ENCODE results near the gene PLXNA2. TPM values are rescaled to one million over a fixed set of nuclear protein-coding genes. Genes with fewer than 3 reads are reported as not detected.

PLXNA2 gene
- total and polyA plus RNA-seq, 2 of the 13 experiments (the other 11 are each of a cell fraction or from before 2014, with no cell fraction given), result 1.1 to 2.1 TPM

GRCh38 chr1:208163539-208163938, 80.6 kb downstream of the PLXNA2 start (continued):
- TF ChIP-seq, protein P1, sequence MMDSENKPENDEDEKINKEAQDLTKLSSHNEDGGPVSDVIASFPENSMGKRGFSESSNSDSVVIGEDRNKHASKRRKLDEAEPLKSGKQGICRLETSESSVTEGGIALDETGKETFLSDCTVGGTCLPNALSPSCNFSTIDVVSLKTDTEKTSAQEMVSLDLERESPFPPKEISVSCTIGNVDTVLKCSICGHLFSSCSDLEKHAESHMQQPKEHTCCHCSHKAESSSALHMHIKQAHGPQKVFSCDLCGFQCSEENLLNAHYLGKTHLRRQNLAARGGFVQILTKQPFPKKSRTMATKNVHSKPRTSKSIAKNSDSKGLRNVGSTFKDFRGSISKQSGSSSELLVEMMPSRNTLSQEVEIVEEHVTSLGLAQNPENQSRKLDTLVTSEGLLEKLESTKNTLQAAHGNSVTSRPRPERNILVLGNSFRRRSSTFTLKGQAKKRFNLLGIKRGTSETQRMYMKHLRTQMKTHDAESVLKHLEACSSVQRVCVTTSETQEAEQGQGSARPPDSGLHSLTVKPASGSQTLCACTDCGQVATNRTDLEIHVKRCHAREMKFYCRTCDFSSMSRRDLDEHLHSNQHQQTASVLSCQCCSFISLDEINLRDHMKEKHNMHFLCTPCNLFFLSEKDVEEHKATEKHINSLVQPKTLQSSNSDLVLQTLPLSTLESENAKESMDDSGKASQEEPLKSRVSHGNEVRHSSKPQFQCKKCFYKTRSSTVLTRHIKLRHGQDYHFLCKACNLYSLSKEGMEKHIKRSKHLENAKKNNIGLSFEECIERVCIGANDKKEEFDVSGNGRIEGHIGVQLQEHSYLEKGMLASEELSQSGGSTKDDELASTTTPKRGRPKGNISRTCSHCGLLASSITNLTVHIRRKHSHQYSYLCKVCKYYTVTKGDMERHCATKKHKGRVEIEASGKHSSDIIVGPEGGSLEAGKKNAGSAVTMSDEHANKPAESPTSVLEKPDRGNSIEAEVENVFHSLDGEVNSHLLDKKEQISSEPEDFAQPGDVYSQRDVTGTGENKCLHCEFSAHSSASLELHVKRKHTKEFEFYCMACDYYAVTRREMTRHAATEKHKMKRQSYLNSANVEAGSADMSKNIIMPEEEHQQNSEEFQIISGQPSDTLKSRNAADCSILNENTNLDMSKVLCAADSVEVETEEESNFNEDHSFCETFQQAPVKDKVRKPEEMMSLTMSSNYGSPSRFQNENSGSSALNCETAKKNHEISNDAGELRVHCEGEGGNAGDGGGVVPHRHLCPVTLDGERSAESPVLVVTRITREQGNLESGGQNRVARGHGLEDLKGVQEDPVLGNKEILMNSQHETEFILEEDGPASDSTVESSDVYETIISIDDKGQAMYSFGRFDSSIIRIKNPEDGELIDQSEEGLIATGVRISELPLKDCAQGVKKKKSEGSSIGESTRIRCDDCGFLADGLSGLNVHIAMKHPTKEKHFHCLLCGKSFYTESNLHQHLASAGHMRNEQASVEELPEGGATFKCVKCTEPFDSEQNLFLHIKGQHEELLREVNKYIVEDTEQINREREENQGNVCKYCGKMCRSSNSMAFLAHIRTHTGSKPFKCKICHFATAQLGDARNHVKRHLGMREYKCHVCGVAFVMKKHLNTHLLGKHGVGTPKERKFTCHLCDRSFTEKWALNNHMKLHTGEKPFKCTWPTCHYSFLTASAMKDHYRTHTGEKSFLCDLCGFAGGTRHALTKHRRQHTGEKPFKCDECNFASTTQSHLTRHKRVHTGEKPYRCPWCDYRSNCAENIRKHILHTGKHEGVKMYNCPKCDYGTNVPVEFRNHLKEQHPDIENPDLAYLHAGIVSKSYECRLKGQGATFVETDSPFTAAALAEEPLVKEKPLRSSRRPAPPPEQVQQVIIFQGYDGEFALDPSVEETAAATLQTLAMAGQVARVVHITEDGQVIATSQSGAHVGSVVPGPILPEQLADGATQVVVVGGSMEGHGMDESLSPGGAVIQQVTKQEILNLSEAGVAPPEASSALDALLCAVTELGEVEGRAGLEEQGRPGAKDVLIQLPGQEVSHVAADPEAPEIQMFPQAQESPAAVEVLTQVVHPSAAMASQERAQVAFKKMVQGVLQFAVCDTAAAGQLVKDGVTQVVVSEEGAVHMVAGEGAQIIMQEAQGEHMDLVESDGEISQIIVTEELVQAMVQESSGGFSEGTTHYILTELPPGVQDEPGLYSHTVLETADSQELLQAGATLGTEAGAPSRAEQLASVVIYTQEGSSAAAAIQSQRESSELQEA (CRISPR knock-in tag; IDR thresholded peaks at IDR 0.05; ENCODE audit: not compliant biosample characterization), result no peak
- peak; percentile 74 for TF ChIP-seq GATAD2A (CRISPR knock-in tag; IDR thresholded peaks at IDR 0.05)
- no peak for TF ChIP-seq GRHL1 (CRISPR knock-in tag; conservative IDR thresholded peaks at IDR 0.05)
- TF ChIP-seq ZNF12 (CRISPR knock-in tag; IDR thresholded peaks at IDR 0.05), result no peak
- TF ChIP-seq KAT7 (CRISPR knock-in tag; IDR thresholded peaks at IDR 0.05; ENCODE audit: borderline replicate concordance), result 0 out of 2 replicates have a peak, but pooled peaks have one; percentile 37
- TF ChIP-seq ISX (CRISPR knock-in tag; conservative IDR thresholded peaks at IDR 0.05), result no peak
- no peak for TF ChIP-seq ZNF709 (CRISPR knock-in tag; IDR thresholded peaks at IDR 0.05)
- TF ChIP-seq ZNF274 (CRISPR knock-in tag; IDR thresholded peaks at IDR 0.05), result no peak
- no peak for TF ChIP-seq GABPB1 (CRISPR knock-in tag; IDR thresholded peaks at IDR 0.05)
- TF ChIP-seq IKZF4 (CRISPR knock-in tag; IDR thresholded peaks at IDR 0.05; ENCODE audit: borderline replicate concordance, low read depth, not compliant biosample characterization), result no peak
- TF ChIP-seq DPF2 (CRISPR knock-in tag; IDR thresholded peaks at IDR 0.05; ENCODE audit: borderline replicate concordance, low read depth), result no peak
- no peak for TF ChIP-seq HNRNPUL1 (IDR thresholded peaks at IDR 0.05; ENCODE audit: low read depth, low read length)
- TF ChIP-seq MED1 (CRISPR knock-in tag; IDR thresholded peaks at IDR 0.05), result 0 out of 2 replicates have a peak, but pooled peaks have one; percentile 26
- TF ChIP-seq, protein P2, sequence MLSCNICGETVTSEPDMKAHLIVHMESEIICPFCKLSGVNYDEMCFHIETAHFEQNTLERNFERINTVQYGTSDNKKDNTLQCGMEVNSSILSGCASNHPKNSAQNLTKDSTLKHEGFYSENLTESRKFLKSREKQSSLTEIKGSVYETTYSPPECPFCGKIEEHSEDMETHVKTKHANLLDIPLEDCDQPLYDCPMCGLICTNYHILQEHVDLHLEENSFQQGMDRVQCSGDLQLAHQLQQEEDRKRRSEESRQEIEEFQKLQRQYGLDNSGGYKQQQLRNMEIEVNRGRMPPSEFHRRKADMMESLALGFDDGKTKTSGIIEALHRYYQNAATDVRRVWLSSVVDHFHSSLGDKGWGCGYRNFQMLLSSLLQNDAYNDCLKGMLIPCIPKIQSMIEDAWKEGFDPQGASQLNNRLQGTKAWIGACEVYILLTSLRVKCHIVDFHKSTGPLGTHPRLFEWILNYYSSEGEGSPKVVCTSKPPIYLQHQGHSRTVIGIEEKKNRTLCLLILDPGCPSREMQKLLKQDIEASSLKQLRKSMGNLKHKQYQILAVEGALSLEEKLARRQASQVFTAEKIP (CRISPR knock-in tag; IDR thresholded peaks at IDR 0.05; ENCODE audit: borderline replicate concordance), result no peak
- TF ChIP-seq NCOA2 (CRISPR knock-in tag; IDR thresholded peaks at IDR 0.05), result no peak
- TF ChIP-seq RXRB (CRISPR knock-in tag; IDR thresholded peaks at IDR 0.05; ENCODE audit: borderline replicate concordance), result peak; percentile 34; the same call in 1 of the 2 replicates
- TF ChIP-seq, protein P3, sequence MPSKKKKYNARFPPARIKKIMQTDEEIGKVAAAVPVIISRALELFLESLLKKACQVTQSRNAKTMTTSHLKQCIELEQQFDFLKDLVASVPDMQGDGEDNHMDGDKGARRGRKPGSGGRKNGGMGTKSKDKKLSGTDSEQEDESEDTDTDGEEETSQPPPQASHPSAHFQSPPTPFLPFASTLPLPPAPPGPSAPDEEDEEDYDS (CRISPR knock-in tag; IDR thresholded peaks at IDR 0.05), result no peak
- no peak for TF ChIP-seq CHCHD3 (CRISPR knock-in tag; IDR thresholded peaks at IDR 0.05)
- no peak for TF ChIP-seq MXD4 (CRISPR knock-in tag; IDR thresholded peaks at IDR 0.05)

Measured in HepG2 (cell line).